Gastroesophageal sphincter (tissue), 4 donors: Measurements from ENCODE around the gene AUTS2. TPM values are rescaled to one million over a fixed set of nuclear protein-coding genes. Genes with fewer than 3 reads are reported as not detected.

Source experiments
- ATAC-seq: fragments of 150-250 bp; one replicate; pipeline ENCODE4 v1.9.1; 2016; ENCODE audit warnings: mild to moderate bottlenecking, moderate library complexity
- H3K27ac ChIP-seq, 4 donors: fragments of 200-600 bp; sonication (generic) in 3 of 4; 1 replicate in 3 of 4; 2 replicates in 1 of 4; pipeline ENCODE4 v1.5.1; 2016 to 2019
- H3K27me3 ChIP-seq: fragments of 200-600 bp; sonication (generic); one replicate; pipeline ENCODE4 v1.5.1; 2019
- H3K36me3 ChIP-seq, 2 donors: fragments of 200-600 bp; sonication (generic); one replicate each; pipeline ENCODE4 v1.5.1; 2019; ENCODE audit warnings: control low read depth in 1 of 2
- H3K4me1 ChIP-seq, 3 donors: fragments of 200-600 bp; sonication (generic); 1 replicate in 2 of 3; 2 replicates in 1 of 3; pipeline ENCODE4 v1.5.1; 2016 to 2019; ENCODE audit warnings: control low read depth in 2 of 3
- H3K4me3 ChIP-seq, 2 donors: fragments of 200-600 bp; sonication (generic); one replicate each; pipeline ENCODE4 v1.5.1; 2019; ENCODE audit warnings: mild to moderate bottlenecking in 1 of 2, moderate library complexity in 1 of 2
- H3K9me3 ChIP-seq, 3 donors: fragments of 200-600 bp; sonication (generic); one replicate each; pipeline ENCODE4 v1.5.1; 2017 to 2019; ENCODE audit warnings: control low read depth in 2 of 3
- EP300 ChIP-seq: sonication (generic); formaldehyde crosslinking; IDR thresholded peaks from one replicate; pipeline ENCODE4 v1.6.1; 2017; ENCODE audit warnings: antibody characterized with exemption, mild to moderate bottlenecking
- POLR2A ChIP-seq, 2 donors: fragments of 450-650 bp; IDR thresholded peaks; one replicate each; pipeline ENCODE4 v1.6.1; 2017; ENCODE audit warnings: antibody characterized with exemption in 2 of 2, mild to moderate bottlenecking in 2 of 2, moderate library complexity in 1 of 2
- POLR2AphosphoS5 ChIP-seq: sonication (generic); formaldehyde crosslinking; IDR thresholded peaks from one replicate; pipeline ENCODE4 v1.6.1; 2017; ENCODE audit warnings: antibody characterized with exemption
- WGBS, 2 donors: methylation state at CpG; one replicate each; pipeline ENCODE4 v1.1.5; 2018; ENCODE audit warnings: low coverage in 1 of 2; 5-methylcytosine and 5-hydroxymethylcytosine counted together
- total RNA-seq, 4 donors: library from RNA; depleted of rRNA; stranded (reverse); fragments of >200 nt; gene quantifications; one replicate each; pipeline ENCODE4 v1.1.0, GENCODE V29; 2016
- TF ChIP-seq, protein P1 (sequence below), 4 experiments: fragments of 200-600 bp in 2 of 4; fragments of 450-650 bp in 2 of 4; sonication (generic) in 1 of 4; IDR thresholded peaks; one replicate each; pipeline ENCODE4 v1.5.1; 2017 to 2019; ENCODE audit warnings: antibody characterized with exemption in 4 of 4, mild to moderate bottlenecking in 2 of 4, moderate library complexity in 2 of 4

Gene AUTS2
- total RNA-seq, 4 donors from 2014 or later, result 12.2 to 48.7 (median 44.1) TPM

GRCh38 chr7:70346844-70347462 lies 748.7 kb downstream of the AUTS2 start:
- Histone ChIP-seq H3K27ac (no peak overlapping the region), H3K4me1 (peaks cover 0 to 1% (median 0%) of the 10 kb centered on the region in 3 donors), H3K9me3 (no peaks in the 10 kb centered on the region), H3K36me3 (no peaks in the 10 kb centered on the region), H3K4me3 (no peak overlapping the region), H3K27me3 (no peaks in the 10 kb centered on the region)
- 93% methylated on average over 5 of the region's 5 CpGs for WGBS, 2 donors
- ATAC-seq, result no peak
- TF ChIP-seq, protein P1, sequence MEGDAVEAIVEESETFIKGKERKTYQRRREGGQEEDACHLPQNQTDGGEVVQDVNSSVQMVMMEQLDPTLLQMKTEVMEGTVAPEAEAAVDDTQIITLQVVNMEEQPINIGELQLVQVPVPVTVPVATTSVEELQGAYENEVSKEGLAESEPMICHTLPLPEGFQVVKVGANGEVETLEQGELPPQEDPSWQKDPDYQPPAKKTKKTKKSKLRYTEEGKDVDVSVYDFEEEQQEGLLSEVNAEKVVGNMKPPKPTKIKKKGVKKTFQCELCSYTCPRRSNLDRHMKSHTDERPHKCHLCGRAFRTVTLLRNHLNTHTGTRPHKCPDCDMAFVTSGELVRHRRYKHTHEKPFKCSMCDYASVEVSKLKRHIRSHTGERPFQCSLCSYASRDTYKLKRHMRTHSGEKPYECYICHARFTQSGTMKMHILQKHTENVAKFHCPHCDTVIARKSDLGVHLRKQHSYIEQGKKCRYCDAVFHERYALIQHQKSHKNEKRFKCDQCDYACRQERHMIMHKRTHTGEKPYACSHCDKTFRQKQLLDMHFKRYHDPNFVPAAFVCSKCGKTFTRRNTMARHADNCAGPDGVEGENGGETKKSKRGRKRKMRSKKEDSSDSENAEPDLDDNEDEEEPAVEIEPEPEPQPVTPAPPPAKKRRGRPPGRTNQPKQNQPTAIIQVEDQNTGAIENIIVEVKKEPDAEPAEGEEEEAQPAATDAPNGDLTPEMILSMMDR (IDR thresholded peaks at IDR 0.05), result no peak
- TF ChIP-seq POLR2A (IDR thresholded peaks at IDR 0.05) (no peak), POLR2AphosphoS5 (no peak), EP300 (no peak)

DNA sequence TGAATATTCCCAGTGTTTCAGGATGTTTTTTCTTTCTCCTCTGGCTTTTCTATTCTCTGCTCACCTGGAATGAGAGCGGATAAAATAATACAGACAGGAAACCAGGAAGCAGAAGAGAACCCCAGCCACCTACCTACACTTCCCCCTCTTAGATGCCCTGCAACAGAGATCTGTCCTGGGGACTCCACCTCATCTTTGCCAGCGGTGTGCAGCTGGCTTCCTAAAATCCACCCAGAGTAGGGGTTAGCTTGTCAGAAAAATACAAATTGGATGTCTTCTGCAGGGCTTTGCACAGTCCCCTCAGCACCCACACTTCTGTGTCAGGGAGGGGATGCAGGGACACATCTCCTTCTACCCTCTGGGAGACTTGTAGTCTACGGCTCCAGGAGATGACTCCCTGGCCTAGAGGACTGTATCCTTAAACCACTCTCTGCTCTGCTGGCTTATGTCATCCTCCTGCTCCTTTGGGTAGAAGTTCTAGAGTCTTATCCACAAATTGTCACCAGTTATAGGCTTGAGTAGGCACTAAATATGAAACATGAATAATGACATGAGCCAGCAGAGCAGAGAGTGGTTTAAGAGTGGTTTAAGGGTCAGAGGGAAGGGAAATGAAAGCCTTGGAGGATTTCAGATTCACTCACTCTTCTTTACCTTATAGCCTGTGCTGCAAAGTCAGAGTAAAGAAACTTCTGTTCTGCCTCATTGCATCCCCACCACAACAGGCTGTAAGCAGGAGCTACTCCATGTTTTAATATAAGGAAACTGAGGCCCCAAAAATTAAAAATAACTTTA lies 749.4 kb downstream of the AUTS2 start:
- H3K27me3 ChIP-seq, result no peaks in the 10 kb centered on the region
- no CpG with 5 or more reads among the region's 3 CpGs for WGBS, 2 donors

DNA sequence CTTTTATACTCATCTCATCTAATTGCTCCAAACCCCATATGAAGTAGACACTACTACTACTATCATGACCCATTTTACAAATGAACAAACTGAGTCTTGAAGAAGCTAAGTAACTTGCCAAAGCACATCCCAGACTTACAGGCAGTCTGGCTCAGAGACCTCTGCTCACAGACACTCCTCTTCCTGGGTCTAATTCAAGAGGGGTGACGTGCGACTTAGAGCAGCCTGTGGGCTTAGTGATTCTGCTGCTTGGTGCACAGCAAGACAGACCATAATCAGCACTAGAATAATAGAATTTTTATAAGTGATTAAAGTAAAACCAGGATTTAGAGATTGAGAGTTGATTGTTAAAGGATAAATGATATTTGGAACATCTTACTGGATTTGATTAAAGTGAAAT lies 750.8 kb downstream of the AUTS2 start:
- H3K36me3 ChIP-seq, result no peaks in the 10 kb centered on the region
- no peak for ATAC-seq
- no peak overlapping the region for H3K27ac ChIP-seq
- TF ChIP-seq POLR2AphosphoS5, result no peak
- TF ChIP-seq EP300, result no peak
- no peak for TF ChIP-seq POLR2A (IDR thresholded peaks at IDR 0.05)
- TF ChIP-seq, protein P1 (IDR thresholded peaks at IDR 0.05), result no peak
- H3K4me3 ChIP-seq, result no peak overlapping the region
- 95 to 100% methylated on average over 2 of the region's 2 CpGs for WGBS, 2 donors
- H3K9me3 ChIP-seq, result no peaks in the 10 kb centered on the region
- peaks cover 2 to 22% (median 3%) of the 10 kb centered on the region in 3 donors for H3K4me1 ChIP-seq
- H3K27me3 ChIP-seq, result no peaks in the 10 kb centered on the region

More for the DNA sequence above, 749.4 kb downstream of the AUTS2 start:
- ATAC-seq, result no peak
- Histone ChIP-seq H3K4me1 (peaks cover 0 to 8% (median 0%) of the 10 kb centered on the region in 3 donors), H3K27ac (no peak overlapping the region), H3K4me3 (no peak overlapping the region), H3K9me3 (no peaks in the 10 kb centered on the region), H3K36me3 (no peaks in the 10 kb centered on the region)
- TF ChIP-seq, protein P1 (IDR thresholded peaks at IDR 0.05), result no peak
- TF ChIP-seq EP300 (no peak), POLR2AphosphoS5 (no peak), POLR2A (IDR thresholded peaks at IDR 0.05) (no peak)

- no peaks in the 10 kb centered on the region for H3K36me3 ChIP-seq
- H3K9me3 ChIP-seq, result no peaks in the 10 kb centered on the region
- no peaks in the 10 kb centered on the region for H3K27me3 ChIP-seq
- 71 to 93% methylated on average over 1 of the region's 1 CpG for WGBS, 2 donors
- TF ChIP-seq, protein P1 (IDR thresholded peaks at IDR 0.05), result no peak
- TF ChIP-seq EP300 (no peak), POLR2A (IDR thresholded peaks at IDR 0.05) (no peak), POLR2AphosphoS5 (no peak)
- no peak for ATAC-seq
- no peak overlapping the region for H3K4me3 ChIP-seq
- peaks cover 2 to 30% (median 3%) of the 10 kb centered on the region in 3 donors for H3K4me1 ChIP-seq
- H3K27ac ChIP-seq, result no peak overlapping the region
Observed at GRCh38 chr7:70349819-70350218, 751.5 kb downstream of the AUTS2 start.

DNA sequence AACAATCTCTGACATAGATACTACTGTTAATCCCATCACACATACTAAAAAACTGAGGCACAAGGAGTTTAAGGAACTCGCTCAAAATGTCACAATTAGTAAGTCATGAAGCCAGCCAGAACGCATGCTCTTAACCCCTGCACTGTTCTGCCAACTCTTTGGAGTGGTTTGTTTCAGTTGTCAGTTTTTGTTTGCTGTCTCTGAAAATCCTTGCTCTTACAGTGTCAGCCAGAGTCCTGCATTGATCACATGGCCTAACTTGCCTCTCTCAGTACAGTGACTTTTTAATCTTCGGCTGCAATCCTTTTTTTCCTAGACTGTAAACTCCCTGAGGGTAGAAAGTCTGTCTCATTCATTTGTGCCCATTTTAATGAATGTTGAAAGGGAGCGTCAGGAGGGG lies 753.8 kb downstream of the AUTS2 start:
- Histone ChIP-seq H3K4me1 (peaks cover 3 to 51% (median 5%) of the 10 kb centered on the region in 3 donors), H3K36me3 (no peaks in the 10 kb centered on the region), H3K4me3 (no peak overlapping the region), H3K27ac (no peak overlapping the region), H3K27me3 (no peaks in the 10 kb centered on the region), H3K9me3 (no peaks in the 10 kb centered on the region)
- TF ChIP-seq EP300 (no peak), POLR2A (IDR thresholded peaks at IDR 0.05) (no peak), POLR2AphosphoS5 (no peak)
- TF ChIP-seq, protein P1 (IDR thresholded peaks at IDR 0.05), result no peak
- WGBS, 2 donors, result 57 to 63% methylated on average over 3 to 4 of the region's 4 CpGs
- ATAC-seq, result no peak
